ENCODE data around the gene FXYD1. TPM values are rescaled to one million over a fixed set of nuclear protein-coding genes. Genes with fewer than 3 reads are reported as not detected.

Gene FXYD1
- total and polyA plus RNA-seq, 4 donors = 18.7 to 146 (median 71.5) TPM

- no peaks in the 10 kb centered on the region for H3K36me3 ChIP-seq (ENCODE audit: control insufficient read depth in 4 of 4, insufficient read depth in 3 of 4, low read depth in 1 of 4, low read length in 3 of 4)
- no peak overlapping the region for H3K27ac ChIP-seq (ENCODE audit: low read depth in 1 of 2, low read length in 2 of 2)
- no peak for DNase-seq (ENCODE audit: low spot score)
- WGBS = 93% methylated on average over 11 of the region's 11 CpGs
- peaks cover 5 to 25% (median 17%) of the 10 kb centered on the region in 4 donors for H3K4me1 ChIP-seq (ENCODE audit: control insufficient read depth in 4 of 4, insufficient read depth in 4 of 4, low read length in 3 of 4)
- no peak overlapping the region for H3K9ac ChIP-seq (ENCODE audit: low read depth in 1 of 2, low read length in 2 of 2)
- no peaks in the 10 kb centered on the region for H3K27me3 ChIP-seq (ENCODE audit: control insufficient read depth in 4 of 4, insufficient read depth in 4 of 4, low read length in 3 of 4)
- H3K4me3 ChIP-seq (ENCODE audit: low read depth in 1 of 3, low read length in 3 of 3) = no peak overlapping the region
- no peak for TF ChIP-seq FOXA1 (IDR thresholded peaks at IDR 0.05)
- no peaks in the 10 kb centered on the region for H3K9me3 ChIP-seq (ENCODE audit: control insufficient read depth in 4 of 4, low read length in 3 of 4)
These were observed 44.5 kb upstream of the FXYD1 start for GRCh38 chr19:35093941-35094647.

- no peak overlapping the region for H3K4me3 ChIP-seq (ENCODE audit: low read depth in 1 of 3, low read length in 3 of 3)
- peaks cover 5 to 28% (median 18%) of the 10 kb centered on the region in 4 donors for H3K4me1 ChIP-seq (ENCODE audit: control insufficient read depth in 4 of 4, insufficient read depth in 4 of 4, low read length in 3 of 4)
- no peak for DNase-seq (ENCODE audit: low spot score)
- H3K36me3 ChIP-seq (ENCODE audit: control insufficient read depth in 4 of 4, insufficient read depth in 3 of 4, low read depth in 1 of 4, low read length in 3 of 4) = no peaks in the 10 kb centered on the region
- no peaks in the 10 kb centered on the region for H3K9me3 ChIP-seq (ENCODE audit: control insufficient read depth in 4 of 4, low read length in 3 of 4)
- no peak overlapping the region for H3K27ac ChIP-seq (ENCODE audit: low read depth in 1 of 2, low read length in 2 of 2)
- WGBS = 94% methylated on average over 4 of the region's 4 CpGs
- TF ChIP-seq FOXA2 (IDR thresholded peaks at IDR 0.05) (no peak), JUND (IDR thresholded peaks at IDR 0.05) (no peak), HNF4A (conservative IDR thresholded peaks at IDR 0.05) (no peak), RXRA (IDR thresholded peaks at IDR 0.05) (no peak), TAF1 (conservative IDR thresholded peaks at IDR 0.05) (no peak)
- TF ChIP-seq, protein P1, sequence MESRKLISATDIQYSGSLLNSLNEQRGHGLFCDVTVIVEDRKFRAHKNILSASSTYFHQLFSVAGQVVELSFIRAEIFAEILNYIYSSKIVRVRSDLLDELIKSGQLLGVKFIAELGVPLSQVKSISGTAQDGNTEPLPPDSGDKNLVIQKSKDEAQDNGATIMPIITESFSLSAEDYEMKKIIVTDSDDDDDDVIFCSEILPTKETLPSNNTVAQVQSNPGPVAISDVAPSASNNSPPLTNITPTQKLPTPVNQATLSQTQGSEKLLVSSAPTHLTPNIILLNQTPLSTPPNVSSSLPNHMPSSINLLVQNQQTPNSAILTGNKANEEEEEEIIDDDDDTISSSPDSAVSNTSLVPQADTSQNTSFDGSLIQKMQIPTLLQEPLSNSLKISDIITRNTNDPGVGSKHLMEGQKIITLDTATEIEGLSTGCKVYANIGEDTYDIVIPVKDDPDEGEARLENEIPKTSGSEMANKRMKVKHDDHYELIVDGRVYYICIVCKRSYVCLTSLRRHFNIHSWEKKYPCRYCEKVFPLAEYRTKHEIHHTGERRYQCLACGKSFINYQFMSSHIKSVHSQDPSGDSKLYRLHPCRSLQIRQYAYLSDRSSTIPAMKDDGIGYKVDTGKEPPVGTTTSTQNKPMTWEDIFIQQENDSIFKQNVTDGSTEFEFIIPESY (IDR thresholded peaks at IDR 0.05) = no peak
- H3K9ac ChIP-seq (ENCODE audit: low read depth in 1 of 2, low read length in 2 of 2) = no peak overlapping the region
- H3K27me3 ChIP-seq (ENCODE audit: control insufficient read depth in 4 of 4, insufficient read depth in 4 of 4, low read length in 3 of 4) = no peaks in the 10 kb centered on the region
These were observed 44.0 kb upstream of the FXYD1 start for GRCh38 chr19:35094656-35095055.

DNA sequence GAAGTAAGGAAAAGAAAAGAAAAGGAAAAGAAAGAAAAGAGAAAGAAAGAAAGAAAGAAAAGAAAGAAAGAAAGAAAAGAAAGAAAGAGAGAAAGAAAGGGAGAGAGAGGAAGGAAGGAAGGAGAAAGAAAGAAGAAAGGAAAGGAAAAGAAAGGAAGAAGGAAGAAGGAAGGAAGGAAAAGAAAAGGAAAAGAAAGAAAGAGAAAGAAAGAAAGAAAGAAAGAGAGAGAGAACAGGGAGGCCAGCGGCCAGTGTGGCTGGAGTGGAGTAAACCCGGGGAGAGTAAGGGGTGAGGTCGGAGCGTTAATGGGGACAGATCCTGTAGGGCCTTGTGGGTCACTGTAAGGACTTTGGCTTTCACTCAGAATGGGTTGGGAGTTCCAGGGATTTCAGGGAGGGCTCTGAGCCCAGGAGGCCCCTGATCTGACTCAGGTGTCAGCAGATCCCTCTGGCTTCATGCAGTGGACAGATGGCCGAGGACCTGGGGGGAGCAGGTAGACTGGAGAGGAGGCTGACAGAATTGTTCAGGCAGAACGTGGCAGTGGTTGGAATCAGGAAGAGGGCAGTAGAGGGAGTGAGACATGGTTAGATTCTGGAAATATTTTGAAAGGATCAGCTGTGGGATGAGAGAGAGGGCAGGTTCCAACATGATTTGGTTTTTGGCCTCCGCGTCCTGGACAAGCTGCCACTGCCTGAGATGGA is 42.8 kb upstream of the FXYD1 start:
- Histone ChIP-seq H3K27ac (ENCODE audit: low read depth in 1 of 2, low read length in 2 of 2) (no peak overlapping the region), H3K27me3 (ENCODE audit: control insufficient read depth in 4 of 4, insufficient read depth in 4 of 4, low read length in 3 of 4) (no peaks in the 10 kb centered on the region), H3K36me3 (ENCODE audit: control insufficient read depth in 4 of 4, insufficient read depth in 3 of 4, low read depth in 1 of 4, low read length in 3 of 4) (no peaks in the 10 kb centered on the region), H3K4me1 (ENCODE audit: control insufficient read depth in 4 of 4, insufficient read depth in 4 of 4, low read length in 3 of 4) (peaks cover 5 to 21% (median 14%) of the 10 kb centered on the region in 4 donors), H3K4me3 (ENCODE audit: low read depth in 1 of 3, low read length in 3 of 3) (no peak overlapping the region), H3K9ac (ENCODE audit: low read depth in 1 of 2, low read length in 2 of 2) (no peak overlapping the region), H3K9me3 (ENCODE audit: control insufficient read depth in 4 of 4, low read length in 3 of 4) (no peaks in the 10 kb centered on the region)
- WGBS = 84% methylated on average over 8 of the region's 8 CpGs
- TF ChIP-seq SP1 (IDR thresholded peaks at IDR 0.05) = no peak
- TF ChIP-seq, protein P2, sequence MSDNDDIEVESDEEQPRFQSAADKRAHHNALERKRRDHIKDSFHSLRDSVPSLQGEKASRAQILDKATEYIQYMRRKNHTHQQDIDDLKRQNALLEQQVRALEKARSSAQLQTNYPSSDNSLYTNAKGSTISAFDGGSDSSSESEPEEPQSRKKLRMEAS (IDR thresholded peaks at IDR 0.05) = no peak
- TF ChIP-seq GABPA (IDR thresholded peaks at IDR 0.05 in 1 of 2, conservative IDR thresholded peaks at IDR 0.05 in 1 of 2) = no peak
- TF ChIP-seq JUND (IDR thresholded peaks at IDR 0.05) = no peak
- no peak for TF ChIP-seq EGR1 (IDR thresholded peaks at IDR 0.05; ENCODE audit: low read depth in 2 of 2)
- no peak for TF ChIP-seq TAF1 (conservative IDR thresholded peaks at IDR 0.05)
- TF ChIP-seq NR2F2 (IDR thresholded peaks at IDR 0.05) = no peak
- TF ChIP-seq, protein P3, sequence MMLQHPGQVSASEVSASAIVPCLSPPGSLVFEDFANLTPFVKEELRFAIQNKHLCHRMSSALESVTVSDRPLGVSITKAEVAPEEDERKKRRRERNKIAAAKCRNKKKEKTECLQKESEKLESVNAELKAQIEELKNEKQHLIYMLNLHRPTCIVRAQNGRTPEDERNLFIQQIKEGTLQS (IDR thresholded peaks at IDR 0.05) = no peak
- no peak for TF ChIP-seq YY1 (IDR thresholded peaks at IDR 0.05)
- TF ChIP-seq, protein P4, sequence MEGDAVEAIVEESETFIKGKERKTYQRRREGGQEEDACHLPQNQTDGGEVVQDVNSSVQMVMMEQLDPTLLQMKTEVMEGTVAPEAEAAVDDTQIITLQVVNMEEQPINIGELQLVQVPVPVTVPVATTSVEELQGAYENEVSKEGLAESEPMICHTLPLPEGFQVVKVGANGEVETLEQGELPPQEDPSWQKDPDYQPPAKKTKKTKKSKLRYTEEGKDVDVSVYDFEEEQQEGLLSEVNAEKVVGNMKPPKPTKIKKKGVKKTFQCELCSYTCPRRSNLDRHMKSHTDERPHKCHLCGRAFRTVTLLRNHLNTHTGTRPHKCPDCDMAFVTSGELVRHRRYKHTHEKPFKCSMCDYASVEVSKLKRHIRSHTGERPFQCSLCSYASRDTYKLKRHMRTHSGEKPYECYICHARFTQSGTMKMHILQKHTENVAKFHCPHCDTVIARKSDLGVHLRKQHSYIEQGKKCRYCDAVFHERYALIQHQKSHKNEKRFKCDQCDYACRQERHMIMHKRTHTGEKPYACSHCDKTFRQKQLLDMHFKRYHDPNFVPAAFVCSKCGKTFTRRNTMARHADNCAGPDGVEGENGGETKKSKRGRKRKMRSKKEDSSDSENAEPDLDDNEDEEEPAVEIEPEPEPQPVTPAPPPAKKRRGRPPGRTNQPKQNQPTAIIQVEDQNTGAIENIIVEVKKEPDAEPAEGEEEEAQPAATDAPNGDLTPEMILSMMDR (IDR thresholded peaks at IDR 0.05; ENCODE audit: low read depth, low read length, missing input control) = no peak
- no peak for TF ChIP-seq HNF4G (IDR thresholded peaks at IDR 0.05)
- no peak for TF ChIP-seq RAD21 (IDR thresholded peaks at IDR 0.05)
- no peak for TF ChIP-seq FOXA2 (IDR thresholded peaks at IDR 0.05)
- TF ChIP-seq, protein P5, sequence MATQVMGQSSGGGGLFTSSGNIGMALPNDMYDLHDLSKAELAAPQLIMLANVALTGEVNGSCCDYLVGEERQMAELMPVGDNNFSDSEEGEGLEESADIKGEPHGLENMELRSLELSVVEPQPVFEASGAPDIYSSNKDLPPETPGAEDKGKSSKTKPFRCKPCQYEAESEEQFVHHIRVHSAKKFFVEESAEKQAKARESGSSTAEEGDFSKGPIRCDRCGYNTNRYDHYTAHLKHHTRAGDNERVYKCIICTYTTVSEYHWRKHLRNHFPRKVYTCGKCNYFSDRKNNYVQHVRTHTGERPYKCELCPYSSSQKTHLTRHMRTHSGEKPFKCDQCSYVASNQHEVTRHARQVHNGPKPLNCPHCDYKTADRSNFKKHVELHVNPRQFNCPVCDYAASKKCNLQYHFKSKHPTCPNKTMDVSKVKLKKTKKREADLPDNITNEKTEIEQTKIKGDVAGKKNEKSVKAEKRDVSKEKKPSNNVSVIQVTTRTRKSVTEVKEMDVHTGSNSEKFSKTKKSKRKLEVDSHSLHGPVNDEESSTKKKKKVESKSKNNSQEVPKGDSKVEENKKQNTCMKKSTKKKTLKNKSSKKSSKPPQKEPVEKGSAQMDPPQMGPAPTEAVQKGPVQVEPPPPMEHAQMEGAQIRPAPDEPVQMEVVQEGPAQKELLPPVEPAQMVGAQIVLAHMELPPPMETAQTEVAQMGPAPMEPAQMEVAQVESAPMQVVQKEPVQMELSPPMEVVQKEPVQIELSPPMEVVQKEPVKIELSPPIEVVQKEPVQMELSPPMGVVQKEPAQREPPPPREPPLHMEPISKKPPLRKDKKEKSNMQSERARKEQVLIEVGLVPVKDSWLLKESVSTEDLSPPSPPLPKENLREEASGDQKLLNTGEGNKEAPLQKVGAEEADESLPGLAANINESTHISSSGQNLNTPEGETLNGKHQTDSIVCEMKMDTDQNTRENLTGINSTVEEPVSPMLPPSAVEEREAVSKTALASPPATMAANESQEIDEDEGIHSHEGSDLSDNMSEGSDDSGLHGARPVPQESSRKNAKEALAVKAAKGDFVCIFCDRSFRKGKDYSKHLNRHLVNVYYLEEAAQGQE (IDR thresholded peaks at IDR 0.05) = no peak
- TF ChIP-seq HNF4A (conservative IDR thresholded peaks at IDR 0.05) = no peak
- no peak for DNase-seq (ENCODE audit: low spot score)
